SK-N-SH treated with all-trans-retinoic acid at 6 μM for 48 hours (cell line): Measurements from ENCODE around the gene UBL7.

ENCODE experiments used
- ATAC-seq: fragments of 200-7000 bp; cut with Tn5 transposase; 3 replicates; pipeline ENCODE4 v1.9.1; 2020; ENCODE audit warnings: mild to moderate bottlenecking, moderate library complexity
- ARNTL ChIP-seq: fragments of 450-650 bp; formaldehyde crosslinking; IDR thresholded peaks from 2 replicates; pipeline ENCODE4 v1.5.0; 2020; ENCODE audit warnings: low read depth, mild to moderate bottlenecking, moderate library complexity, borderline replicate concordance
- BACH2 ChIP-seq: fragments of 250-450 bp; sonication (Bioruptor Pico); IDR thresholded peaks from 2 replicates; pipeline ENCODE4 v1.9.0; 2021; ENCODE audit warnings: mild to moderate bottlenecking, borderline replicate concordance
- CSDC2 ChIP-seq: fragments of 250-450 bp; sonication (Bioruptor Pico); IDR thresholded peaks from 2 replicates; pipeline ENCODE4 v1.5.0; 2020; ENCODE audit warnings: mild to moderate bottlenecking, moderate library complexity
- OSR1 ChIP-seq: fragments of 250-450 bp; sonication (Bioruptor Pico); IDR thresholded peaks from 2 replicates; pipeline ENCODE4 v1.8.0; 2022; ENCODE audit warnings: moderate library complexity, mild to moderate bottlenecking, inconsistent platforms
- PPARA ChIP-seq: fragments of 250-450 bp; sonication (Bioruptor Pico); IDR thresholded peaks from 2 replicates; pipeline ENCODE4 v1.5.0; 2020; ENCODE audit warnings: mild to moderate bottlenecking, borderline replicate concordance
- RARB ChIP-seq: fragments of 250-450 bp; sonication (Bioruptor Pico); IDR thresholded peaks from 2 replicates; pipeline ENCODE4 v1.8.0; 2021; ENCODE audit warnings: mild to moderate bottlenecking, moderate library complexity
- SNAI2 ChIP-seq: fragments of 250-450 bp; sonication (Bioruptor Pico); IDR thresholded peaks from 2 replicates; pipeline ENCODE4 v1.5.0; 2020; ENCODE audit warnings: mild to moderate bottlenecking, moderate library complexity
- TCF4 ChIP-seq: fragments of 250-450 bp; sonication (Bioruptor Pico); IDR thresholded peaks from 2 replicates; pipeline ENCODE4 v1.8.0; 2021; ENCODE audit warnings: mild to moderate bottlenecking, moderate library complexity, borderline replicate concordance
- ZC3H10 ChIP-seq: fragments of 250-450 bp; sonication (Bioruptor Pico); IDR thresholded peaks from 2 replicates; pipeline ENCODE4 v1.5.1; 2021; ENCODE audit warnings: mild to moderate bottlenecking, moderate library complexity
- ZFP3 ChIP-seq: fragments of 250-450 bp; sonication (Bioruptor Pico); IDR thresholded peaks from 2 replicates; pipeline ENCODE4 v1.5.0; 2020; ENCODE audit warnings: mild to moderate bottlenecking, moderate library complexity
- ZFP30 ChIP-seq: fragments of 450-650 bp; formaldehyde crosslinking; IDR thresholded peaks from 2 replicates; pipeline ENCODE4 v1.5.0; 2022; ENCODE audit warnings: mild to moderate bottlenecking, moderate library complexity
- ZNF565 ChIP-seq: fragments of 450-650 bp; formaldehyde crosslinking; conservative IDR thresholded peaks from 2 replicates; pipeline ENCODE4 v1.5.0; 2020; ENCODE audit warnings: low read depth, mild to moderate bottlenecking, moderate library complexity
- ZNF70 ChIP-seq: fragments of 450-650 bp; formaldehyde crosslinking; IDR thresholded peaks from 2 replicates; pipeline ENCODE4 v1.5.0; 2020; ENCODE audit warnings: mild to moderate bottlenecking, moderate library complexity
- ZNF8 ChIP-seq: fragments of 450-650 bp; formaldehyde crosslinking; IDR thresholded peaks from 2 replicates; pipeline ENCODE4 v1.5.0; 2020; ENCODE audit warnings: mild to moderate bottlenecking, moderate library complexity
- TF ChIP-seq, protein P1 (sequence below): fragments of 250-450 bp; sonication (Bioruptor Pico); IDR thresholded peaks from 2 replicates; pipeline ENCODE4 v1.8.0; 2020; ENCODE audit warnings: mild to moderate bottlenecking, moderate library complexity, borderline replicate concordance
- TF ChIP-seq, protein P2 (sequence below): fragments of 250-450 bp; sonication (Bioruptor Pico); IDR thresholded peaks from 2 replicates; pipeline ENCODE4 v1.5.1; 2021; ENCODE audit warnings: mild to moderate bottlenecking, moderate library complexity
- TF ChIP-seq, protein P3 (sequence below): fragments of 250-450 bp; sonication (Bioruptor Pico); IDR thresholded peaks from 2 replicates; pipeline ENCODE4 v1.5.0; 2020; ENCODE audit warnings: mild to moderate bottlenecking, moderate library complexity
- TF ChIP-seq, protein P4 (sequence below): fragments of 250-450 bp; sonication (Bioruptor Pico); IDR thresholded peaks from 2 replicates; pipeline ENCODE4 v1.8.0; 2021; ENCODE audit warnings: low read depth, mild to moderate bottlenecking, moderate library complexity, borderline replicate concordance

The UBL7 gene

DNA sequence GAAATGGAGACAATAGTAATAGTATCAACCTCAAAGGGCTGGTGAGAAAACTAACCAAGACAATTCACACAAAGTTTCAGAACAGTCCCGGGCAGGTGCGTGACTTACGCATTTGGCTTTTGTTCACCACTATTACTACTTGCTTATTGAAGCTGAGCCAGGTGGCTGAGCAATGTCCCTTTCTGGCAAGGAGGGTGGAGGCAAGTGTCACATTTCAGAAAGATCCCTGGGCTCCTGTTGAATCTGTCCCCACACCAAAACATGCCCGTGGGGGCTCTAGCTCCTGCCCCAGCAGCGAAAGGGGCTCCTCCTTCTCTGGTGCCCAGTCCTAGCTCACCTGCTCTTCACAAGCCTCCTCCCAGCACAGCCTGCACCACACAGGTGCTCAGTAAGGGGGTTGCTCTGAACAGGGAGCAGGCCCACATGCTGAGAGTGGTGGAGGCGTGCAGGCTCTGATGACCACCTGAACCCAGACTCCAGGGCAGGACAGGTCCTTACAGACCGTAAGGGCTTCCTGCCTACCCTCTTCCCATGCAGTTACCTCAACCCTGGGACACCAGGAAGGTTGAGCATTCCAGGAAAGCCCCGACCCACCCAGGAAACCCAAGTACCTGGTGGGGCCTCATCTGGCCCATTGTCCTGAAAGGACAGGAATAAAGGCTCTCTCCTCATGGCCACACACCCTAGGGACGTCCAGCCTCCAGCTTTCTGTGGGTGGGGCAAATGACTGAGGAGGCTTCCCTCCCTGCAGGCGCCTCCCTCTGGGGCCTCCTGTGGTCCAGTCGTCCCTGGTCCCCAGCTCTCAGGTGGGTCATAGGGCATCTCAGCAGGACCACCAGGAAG, 59.8 kb downstream of the UBL7 start:
- TF ChIP-seq ZNF565 (no peak), ZNF8 (CRISPR knock-in tag) (no peak), ZFP3 (CRISPR knock-in tag) (no peak), TCF4 (CRISPR knock-in tag) (no peak), ARNTL (CRISPR knock-in tag) (no peak), SNAI2 (CRISPR knock-in tag) (no peak), RARB (CRISPR knock-in tag) (no peak), CSDC2 (CRISPR knock-in tag) (no peak), PPARA (no peak), ZC3H10 (no peak), OSR1 (CRISPR knock-in tag) (no peak), ZNF70 (no peak), BACH2 (CRISPR knock-in tag) (no peak)
- TF ChIP-seq, protein P1, sequence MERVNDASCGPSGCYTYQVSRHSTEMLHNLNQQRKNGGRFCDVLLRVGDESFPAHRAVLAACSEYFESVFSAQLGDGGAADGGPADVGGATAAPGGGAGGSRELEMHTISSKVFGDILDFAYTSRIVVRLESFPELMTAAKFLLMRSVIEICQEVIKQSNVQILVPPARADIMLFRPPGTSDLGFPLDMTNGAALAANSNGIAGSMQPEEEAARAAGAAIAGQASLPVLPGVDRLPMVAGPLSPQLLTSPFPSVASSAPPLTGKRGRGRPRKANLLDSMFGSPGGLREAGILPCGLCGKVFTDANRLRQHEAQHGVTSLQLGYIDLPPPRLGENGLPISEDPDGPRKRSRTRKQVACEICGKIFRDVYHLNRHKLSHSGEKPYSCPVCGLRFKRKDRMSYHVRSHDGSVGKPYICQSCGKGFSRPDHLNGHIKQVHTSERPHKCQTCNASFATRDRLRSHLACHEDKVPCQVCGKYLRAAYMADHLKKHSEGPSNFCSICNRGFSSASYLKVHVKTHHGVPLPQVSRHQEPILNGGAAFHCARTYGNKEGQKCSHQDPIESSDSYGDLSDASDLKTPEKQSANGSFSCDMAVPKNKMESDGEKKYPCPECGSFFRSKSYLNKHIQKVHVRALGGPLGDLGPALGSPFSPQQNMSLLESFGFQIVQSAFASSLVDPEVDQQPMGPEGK, result no peak
- TF ChIP-seq, protein P2, sequence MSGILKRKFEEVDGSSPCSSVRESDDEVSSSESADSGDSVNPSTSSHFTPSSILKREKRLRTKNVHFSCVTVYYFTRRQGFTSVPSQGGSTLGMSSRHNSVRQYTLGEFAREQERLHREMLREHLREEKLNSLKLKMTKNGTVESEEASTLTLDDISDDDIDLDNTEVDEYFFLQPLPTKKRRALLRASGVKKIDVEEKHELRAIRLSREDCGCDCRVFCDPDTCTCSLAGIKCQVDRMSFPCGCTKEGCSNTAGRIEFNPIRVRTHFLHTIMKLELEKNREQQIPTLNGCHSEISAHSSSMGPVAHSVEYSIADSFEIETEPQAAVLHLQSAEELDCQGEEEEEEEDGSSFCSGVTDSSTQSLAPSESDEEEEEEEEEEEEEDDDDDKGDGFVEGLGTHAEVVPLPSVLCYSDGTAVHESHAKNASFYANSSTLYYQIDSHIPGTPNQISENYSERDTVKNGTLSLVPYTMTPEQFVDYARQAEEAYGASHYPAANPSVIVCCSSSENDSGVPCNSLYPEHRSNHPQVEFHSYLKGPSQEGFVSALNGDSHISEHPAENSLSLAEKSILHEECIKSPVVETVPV (CRISPR knock-in tag), result no peak
- TF ChIP-seq, protein P3, sequence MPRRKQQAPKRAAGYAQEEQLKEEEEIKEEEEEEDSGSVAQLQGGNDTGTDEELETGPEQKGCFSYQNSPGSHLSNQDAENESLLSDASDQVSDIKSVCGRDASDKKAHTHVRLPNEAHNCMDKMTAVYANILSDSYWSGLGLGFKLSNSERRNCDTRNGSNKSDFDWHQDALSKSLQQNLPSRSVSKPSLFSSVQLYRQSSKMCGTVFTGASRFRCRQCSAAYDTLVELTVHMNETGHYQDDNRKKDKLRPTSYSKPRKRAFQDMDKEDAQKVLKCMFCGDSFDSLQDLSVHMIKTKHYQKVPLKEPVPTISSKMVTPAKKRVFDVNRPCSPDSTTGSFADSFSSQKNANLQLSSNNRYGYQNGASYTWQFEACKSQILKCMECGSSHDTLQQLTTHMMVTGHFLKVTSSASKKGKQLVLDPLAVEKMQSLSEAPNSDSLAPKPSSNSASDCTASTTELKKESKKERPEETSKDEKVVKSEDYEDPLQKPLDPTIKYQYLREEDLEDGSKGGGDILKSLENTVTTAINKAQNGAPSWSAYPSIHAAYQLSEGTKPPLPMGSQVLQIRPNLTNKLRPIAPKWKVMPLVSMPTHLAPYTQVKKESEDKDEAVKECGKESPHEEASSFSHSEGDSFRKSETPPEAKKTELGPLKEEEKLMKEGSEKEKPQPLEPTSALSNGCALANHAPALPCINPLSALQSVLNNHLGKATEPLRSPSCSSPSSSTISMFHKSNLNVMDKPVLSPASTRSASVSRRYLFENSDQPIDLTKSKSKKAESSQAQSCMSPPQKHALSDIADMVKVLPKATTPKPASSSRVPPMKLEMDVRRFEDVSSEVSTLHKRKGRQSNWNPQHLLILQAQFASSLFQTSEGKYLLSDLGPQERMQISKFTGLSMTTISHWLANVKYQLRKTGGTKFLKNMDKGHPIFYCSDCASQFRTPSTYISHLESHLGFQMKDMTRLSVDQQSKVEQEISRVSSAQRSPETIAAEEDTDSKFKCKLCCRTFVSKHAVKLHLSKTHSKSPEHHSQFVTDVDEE, result no peak
- ATAC-seq, result no peak

DNA sequence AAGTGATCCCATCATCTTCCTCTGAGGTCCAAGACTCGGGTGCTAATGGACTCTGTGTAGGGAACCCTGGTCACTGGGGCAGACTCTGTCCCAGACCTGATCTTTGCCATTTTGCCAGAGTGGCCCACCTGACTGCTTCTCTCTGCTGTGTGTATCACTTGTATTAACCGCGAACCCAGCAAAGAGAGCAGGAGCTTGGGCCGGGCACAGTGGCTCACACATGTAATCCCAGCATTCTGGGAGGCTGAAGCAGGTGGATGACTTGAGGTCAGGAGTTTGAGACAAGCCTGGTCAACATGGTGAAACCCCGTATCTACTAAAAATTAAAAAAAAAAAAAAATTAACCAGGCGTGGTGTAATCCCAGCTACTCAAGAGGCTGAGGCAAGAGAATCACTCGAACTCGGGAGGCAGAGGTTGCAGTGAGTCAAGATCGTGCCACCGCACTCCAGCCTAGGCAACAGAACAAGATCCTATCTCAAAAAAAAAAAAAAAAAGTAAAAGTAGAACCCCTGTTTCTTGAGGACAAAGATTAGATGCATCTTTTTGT, 60.6 kb downstream of the UBL7 start:
- TF ChIP-seq, protein P1, result no peak
- TF ChIP-seq, protein P2 (CRISPR knock-in tag), result no peak
- TF ChIP-seq ZFP30 (CRISPR knock-in tag), result no peak
- no peak for TF ChIP-seq CSDC2 (CRISPR knock-in tag)
- TF ChIP-seq, protein P4, sequence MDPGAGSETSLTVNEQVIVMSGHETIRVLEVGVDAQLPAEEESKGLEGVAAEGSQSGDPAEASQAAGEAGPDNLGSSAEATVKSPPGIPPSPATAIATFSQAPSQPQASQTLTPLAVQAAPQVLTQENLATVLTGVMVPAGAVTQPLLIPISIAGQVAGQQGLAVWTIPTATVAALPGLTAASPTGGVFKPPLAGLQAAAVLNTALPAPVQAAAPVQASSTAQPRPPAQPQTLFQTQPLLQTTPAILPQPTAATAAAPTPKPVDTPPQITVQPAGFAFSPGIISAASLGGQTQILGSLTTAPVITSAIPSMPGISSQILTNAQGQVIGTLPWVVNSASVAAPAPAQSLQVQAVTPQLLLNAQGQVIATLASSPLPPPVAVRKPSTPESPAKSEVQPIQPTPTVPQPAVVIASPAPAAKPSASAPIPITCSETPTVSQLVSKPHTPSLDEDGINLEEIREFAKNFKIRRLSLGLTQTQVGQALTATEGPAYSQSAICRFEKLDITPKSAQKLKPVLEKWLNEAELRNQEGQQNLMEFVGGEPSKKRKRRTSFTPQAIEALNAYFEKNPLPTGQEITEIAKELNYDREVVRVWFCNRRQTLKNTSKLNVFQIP (CRISPR knock-in tag), result no peak
- TF ChIP-seq, all 23 proteins: peak for 0
- no peak for ATAC-seq
